GM23248 (cell line): ENCODE results near the gene CHRM1.

Experiments
- EZH2 ChIP-seq: fragments of 200-600 bp; sonication (generic); IDR thresholded peaks from 2 replicates; pipeline ENCODE4 v1.6.1; 2018; ENCODE audit warnings: antibody characterized with exemption, mild to moderate bottlenecking; ENCODE audit not compliant: insufficient read depth, poor library complexity, severe bottlenecking
- EZH2phosphoT487 ChIP-seq: fragments of 200-600 bp; sonication (generic); IDR thresholded peaks from 2 replicates; pipeline ENCODE4 v1.6.1; 2018; ENCODE audit warnings: antibody characterized with exemption, moderate library complexity, mild to moderate bottlenecking, low read depth; ENCODE audit not compliant: insufficient read depth

- TF ChIP-seq EZH2: no peak
- no peak for TF ChIP-seq EZH2phosphoT487
Measured at GRCh38 chr11:62922189-62922589, 1.0 kb upstream of the CHRM1 start.
